ENCODE data around the gene PBX3. TPM values are rescaled to one million over a fixed set of nuclear protein-coding genes. Genes with fewer than 3 reads are reported as not detected.

The PBX3 gene
- total RNA-seq, 2 donors from 2014 or later = 71.1 to 91.5 TPM

GRCh38 chr9:125886365-125886764 is 139.2 kb downstream of the PBX3 start:
- DNase-seq (ENCODE audit: low spot score) = no peak
- Histone ChIP-seq H3K4me1 (peaks cover 0 to 52% of the 10 kb centered on the region in 2 donors), H3K36me3 (no peaks in the 10 kb centered on the region), H3K4me3 (no peak overlapping the region), H3K27ac (no peak overlapping the region), H3K9me3 (no peaks in the 10 kb centered on the region), H3K27me3 (no peaks in the 10 kb centered on the region)
- TF ChIP-seq CTCF (IDR thresholded peaks at IDR 0.05) = no peak

- Histone ChIP-seq H3K27ac (no peak overlapping the region), H3K36me3 (no peaks in the 10 kb centered on the region)
Observed at GRCh38 chr9:125887172-125887571, 140.0 kb downstream of the PBX3 start.

GRCh38 chr9:125888211-125888610 is 141.0 kb downstream of the PBX3 start:
- Histone ChIP-seq H3K27ac (no peak overlapping the region), H3K36me3 (no peaks in the 10 kb centered on the region), H3K9me3 (no peaks in the 10 kb centered on the region), H3K4me3 (no peak overlapping the region), H3K27me3 (no peaks in the 10 kb centered on the region), H3K4me1 (peaks cover 0 to 51% of the 10 kb centered on the region in 2 donors)
- DNase-seq (ENCODE audit: low spot score) = no peak
- no peak for TF ChIP-seq CTCF (IDR thresholded peaks at IDR 0.05)

More at GRCh38 chr9:125887172-125887571, 140.0 kb downstream of the PBX3 start:
- H3K27me3 ChIP-seq = no peaks in the 10 kb centered on the region
- H3K4me3 ChIP-seq = no peak overlapping the region
- no peak for TF ChIP-seq CTCF (IDR thresholded peaks at IDR 0.05)
- H3K9me3 ChIP-seq = no peaks in the 10 kb centered on the region
- no peak for DNase-seq (ENCODE audit: low spot score)
- peaks cover 0 to 52% of the 10 kb centered on the region in 2 donors for H3K4me1 ChIP-seq

GRCh38 chr9:125889112-125889475 is 141.9 kb downstream of the PBX3 start:
- Histone ChIP-seq H3K4me1 (peaks cover 0 to 43% of the 10 kb centered on the region in 2 donors), H3K27ac (peak overlapping the region; percentile 64 to 72), H3K4me3 (peak overlapping the region; percentile 49 to 59), H3K27me3 (no peaks in the 10 kb centered on the region), H3K9me3 (no peaks in the 10 kb centered on the region), H3K36me3 (no peaks in the 10 kb centered on the region)
- DNase-seq (ENCODE audit: low spot score) = no peak
- no peak for TF ChIP-seq CTCF (IDR thresholded peaks at IDR 0.05)

GRCh38 chr9:125889476-125890419 is 142.6 kb downstream of the PBX3 start:
- Histone ChIP-seq H3K27ac (peak overlapping the region; percentile 74 to 75), H3K27me3 (no peaks in the 10 kb centered on the region), H3K9me3 (no peaks in the 10 kb centered on the region), H3K36me3 (no peaks in the 10 kb centered on the region), H3K4me3 (peak overlapping the region; percentile 49 to 59), H3K4me1 (peaks cover 0 to 38% of the 10 kb centered on the region in 2 donors)
- TF ChIP-seq CTCF (IDR thresholded peaks at IDR 0.05) = no peak
- DNase-seq (ENCODE audit: low spot score) = no peak
